GM19397 (cell line): ENCODE results near the gene DHRS3.

ENCODE experiments used
- ATAC-seq: cut with Tn5 transposase; IDR thresholded peaks from one replicate; pipeline ENCODE4 v1.9.1; 2021; ENCODE audit warnings: mild to moderate bottlenecking, moderate library complexity; ENCODE audit not compliant: unreplicated experiment

The DHRS3 gene

DNA sequence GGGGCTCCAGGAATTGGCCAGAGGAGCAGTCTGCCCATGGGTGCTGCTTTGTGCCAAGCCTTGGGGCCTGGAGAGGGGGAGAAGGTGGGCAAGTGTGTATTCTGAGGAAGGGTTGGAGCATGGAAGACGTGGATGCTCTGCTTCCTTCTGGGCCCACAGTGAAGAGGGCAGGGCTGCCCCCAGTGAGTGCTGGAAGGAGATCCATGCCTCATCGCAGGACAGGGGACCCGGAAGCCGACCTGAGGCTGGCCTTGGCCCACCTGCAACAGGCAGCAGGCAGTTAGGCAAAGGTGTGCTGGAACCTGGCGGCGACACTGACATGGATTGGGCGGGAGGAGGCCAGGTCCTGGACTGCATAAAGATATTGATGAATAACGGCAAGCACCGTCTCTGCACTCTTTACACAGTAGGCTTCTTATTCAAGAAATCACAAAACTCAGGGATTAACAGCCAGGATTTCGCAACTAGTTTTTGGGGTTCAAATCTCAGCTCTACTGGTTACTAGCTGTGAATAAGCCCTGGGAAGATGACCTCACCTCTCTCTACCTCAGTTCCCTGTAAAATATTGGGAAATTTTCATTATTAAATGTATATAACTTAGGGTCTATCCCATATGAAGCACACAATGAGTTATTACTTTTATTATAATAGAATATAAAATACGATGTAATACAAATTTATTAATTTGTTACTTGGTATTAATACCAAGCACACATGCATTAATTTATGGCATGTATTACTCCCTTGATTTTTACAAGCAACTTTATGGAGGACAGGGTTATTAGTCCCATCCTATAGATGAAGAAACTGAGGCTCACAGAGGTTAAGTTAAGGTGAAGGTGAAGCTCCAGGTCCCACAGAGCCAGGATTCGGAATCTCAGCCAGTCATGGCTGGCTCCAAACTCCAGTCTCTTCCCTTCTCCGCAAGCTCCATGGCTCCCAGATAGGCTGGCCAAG lies 62.3 kb downstream of the DHRS3 start:
- no peak for ATAC-seq

DNA sequence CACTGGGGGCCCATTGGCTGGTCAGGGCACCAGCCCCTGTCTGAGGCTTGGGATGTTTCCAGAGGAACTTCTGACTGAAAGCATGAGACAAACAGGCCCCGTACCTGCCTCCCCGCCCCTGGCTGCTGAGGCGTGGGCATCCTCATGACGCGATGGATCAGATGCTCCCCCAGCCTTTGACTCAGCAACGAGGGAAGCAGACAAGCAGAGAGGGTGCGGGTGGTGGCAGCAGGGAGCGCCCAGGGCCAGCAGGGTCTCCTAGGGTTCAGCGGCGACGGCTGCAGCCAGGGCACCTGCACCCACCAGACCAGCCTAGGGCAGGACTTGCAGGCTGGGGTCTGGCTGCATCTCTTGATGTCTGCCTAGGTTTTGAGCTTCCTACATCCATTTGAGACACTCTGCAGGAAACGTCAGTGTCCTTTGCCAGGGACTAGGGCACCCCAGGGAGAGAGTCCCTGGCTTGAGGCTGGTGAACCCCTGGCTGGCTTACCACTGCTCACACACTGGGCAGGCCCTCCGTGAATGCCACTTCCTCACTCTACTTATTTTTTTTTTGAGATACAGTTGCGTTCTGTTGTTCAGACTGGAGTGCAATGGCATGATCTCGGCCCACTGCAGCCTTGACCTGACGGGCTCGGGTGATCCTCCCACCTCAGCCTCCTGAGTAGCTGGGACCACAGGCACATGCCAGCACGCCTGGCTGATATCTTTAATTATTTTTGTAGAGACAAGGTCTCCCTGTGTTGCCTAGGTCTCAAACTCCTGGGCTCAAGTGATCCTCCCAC lies 63.3 kb downstream of the DHRS3 start:
- ATAC-seq = no peak

DNA sequence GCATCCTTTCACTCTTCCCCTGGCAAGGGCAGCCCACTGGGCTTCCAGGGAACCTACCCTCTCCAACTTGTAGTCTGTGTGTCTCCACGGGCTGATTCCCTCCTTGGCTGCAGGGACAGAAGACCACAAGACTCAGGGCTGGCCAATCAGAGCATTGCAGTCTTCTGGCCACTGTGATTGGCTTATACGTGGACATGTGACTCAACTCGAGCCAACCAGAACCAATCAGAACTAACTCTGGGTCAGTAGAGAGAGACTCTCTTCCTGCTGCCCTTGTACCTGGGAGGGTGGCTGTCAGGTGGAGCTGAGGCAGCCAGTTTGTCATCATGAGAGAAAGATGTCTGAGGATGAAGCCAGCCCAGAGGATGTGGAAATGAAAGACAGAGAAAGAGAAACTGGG lies 64.0 kb downstream of the DHRS3 start:
- no peak for ATAC-seq

DNA sequence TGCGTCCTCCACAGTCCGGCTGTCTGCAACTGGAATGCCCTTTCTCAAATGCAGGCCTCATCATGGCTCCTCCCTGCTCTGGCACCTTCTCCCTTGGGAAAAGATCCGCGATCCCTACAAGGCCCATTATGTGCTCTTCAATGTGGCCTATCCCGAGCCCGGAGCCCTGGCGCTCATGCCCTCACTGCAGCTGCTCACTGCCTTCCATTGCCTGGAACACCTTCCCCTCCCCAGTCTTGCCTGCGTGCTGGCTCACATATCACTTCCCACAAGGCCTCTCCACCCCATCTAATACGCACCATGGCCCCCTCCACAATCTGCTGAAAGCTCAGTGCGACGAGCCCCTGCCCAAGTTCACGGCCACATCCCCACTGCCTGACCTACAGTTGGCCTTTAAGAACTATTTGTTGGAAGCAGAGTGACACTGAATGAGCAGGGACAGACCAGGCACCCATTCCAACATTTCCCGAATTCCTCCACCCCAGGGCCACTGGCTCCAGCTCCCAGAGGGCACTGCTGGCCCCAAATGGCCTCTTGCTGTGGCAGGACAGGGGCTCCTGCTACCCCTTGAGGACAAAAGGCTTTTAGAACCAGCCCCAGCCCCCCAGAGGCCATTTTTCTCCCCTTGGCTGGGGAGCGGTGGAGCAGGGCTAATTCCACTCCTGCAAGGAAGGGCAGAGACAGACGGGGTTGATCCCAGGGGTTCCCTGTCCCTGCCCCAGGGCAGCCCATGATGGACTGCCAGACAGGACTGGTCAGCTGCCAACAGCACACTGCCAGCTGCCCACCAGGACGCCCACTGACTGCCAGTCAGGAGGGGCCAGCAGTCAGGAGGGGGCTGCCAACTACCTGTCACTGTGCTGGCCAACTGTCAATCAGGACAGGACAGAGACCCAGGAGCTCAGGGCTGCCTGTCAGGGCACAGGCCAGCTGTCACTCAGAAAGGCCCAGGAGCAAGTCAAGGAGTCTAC lies 64.8 kb downstream of the DHRS3 start:
- no peak for ATAC-seq

DNA sequence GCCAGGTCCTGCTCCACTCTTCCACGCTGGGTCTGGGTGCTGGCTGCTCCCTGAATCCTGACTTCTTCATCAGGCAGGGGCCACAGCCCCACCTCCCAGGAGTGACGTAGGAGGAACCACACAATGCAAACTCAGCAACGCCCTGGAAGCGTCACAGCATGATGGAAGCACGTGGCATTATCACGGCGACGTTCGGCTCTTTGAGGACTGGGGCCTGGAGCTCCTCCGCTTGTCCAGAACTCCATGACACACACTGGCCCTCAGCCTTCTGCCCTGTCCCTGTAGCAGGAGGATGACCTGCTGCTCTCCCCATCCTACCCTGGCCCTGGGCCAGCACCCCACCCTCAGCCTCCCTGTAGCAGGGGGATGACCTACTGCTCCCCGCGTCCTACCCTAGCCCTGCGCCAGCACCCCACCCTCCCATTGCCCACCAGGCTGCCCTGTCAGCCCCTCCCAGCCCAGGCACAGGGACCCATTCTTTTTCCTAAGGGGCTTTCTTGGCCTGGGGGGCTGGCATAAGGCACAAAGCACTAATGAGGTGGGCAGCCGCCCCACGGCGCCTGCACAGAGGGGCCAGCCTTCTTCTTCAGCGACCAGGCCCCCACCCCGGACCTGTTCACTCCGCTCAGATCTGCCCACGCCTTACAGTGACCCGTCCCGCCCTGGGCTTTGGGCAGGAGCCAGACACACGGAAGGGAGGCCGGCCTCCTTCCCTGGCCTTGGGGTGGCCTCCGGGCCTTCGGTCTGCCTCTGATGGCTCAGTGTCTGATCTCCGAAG lies 65.7 kb downstream of the DHRS3 start:
- no peak for ATAC-seq

DNA sequence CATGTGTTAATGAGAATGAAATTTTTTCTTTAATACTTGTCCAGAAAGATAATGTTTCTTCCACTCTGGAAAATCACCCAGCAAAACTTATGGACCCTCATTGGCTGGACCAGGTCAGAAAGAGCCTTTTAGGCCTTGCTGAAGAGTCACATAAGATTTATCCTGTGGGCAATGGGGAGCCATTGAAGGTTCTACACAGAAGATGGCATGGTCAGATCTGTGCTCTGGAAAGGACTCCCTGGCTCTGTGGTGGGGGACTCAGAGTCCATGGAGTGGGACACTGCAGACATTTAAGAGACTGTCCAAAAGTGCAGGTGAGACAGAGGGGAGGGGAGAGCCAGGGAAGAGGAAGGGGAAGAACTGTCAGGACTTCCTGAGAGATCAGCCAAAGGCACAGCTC lies 66.4 kb downstream of the DHRS3 start:
- no peak for ATAC-seq

DNA sequence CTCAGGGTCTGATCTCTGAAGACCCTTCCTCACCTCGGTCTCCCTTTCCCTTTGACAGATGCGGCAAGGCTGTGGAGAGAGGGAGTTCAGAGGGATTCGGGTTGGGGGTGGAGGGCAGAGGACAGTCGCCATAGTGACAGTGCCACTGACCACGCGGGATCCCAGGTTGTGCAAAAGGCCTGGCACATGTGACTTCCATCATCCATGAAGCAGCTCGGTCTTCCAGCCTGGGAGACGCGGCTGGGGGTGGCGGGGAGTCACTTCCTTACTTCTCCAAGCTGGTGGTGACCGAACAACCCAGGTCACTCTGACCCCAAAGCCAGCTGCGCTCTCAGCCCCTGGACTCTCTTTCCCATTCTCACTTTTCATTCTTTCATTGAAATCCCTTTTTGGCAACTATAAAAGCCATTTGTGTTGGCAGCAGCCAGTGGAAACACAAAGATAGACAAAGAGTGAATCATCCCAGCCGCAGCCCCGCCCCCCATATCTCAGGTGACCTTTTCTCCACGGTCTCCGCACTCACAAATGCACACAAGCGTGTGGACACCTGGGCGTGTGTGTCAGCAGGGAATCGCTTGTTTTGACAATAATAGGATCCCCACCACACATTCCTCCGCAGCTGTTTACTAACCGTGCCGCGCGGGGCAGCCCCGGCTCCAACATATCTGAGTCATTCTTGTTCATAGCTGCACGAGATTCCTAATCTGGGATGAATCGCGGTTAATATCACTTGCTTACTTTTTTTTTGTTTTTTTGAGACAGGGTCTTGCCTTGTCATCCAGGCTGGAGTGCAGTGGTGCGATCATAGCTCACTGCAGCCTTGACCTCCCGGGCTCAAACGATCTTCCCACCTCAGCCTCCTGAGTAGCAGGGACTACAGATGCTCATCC lies 68.3 kb downstream of the DHRS3 start:
- no peak for ATAC-seq

DNA sequence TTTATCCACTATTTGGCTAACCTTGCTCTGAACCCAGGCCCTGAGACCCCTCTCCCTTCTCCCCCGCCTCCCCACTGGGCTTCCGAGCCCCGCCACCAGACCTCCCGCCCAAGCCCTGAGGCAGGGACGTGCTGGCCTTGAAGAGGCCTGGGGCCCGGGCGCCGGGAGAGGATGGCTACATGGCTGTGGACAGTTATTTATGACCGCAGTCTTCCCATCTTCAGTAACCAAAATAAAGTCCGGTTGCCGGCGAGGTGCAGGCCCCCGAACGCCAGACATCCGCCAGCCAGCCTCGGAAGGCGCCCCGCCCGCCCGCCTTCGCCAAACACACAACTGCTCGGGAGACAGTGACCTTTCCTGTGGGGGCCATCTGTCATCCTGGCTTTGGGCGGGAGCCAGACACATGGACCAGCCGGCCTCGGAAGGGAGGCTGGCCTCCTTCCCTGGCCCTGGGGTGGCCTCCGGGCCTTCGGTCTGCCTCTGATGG lies 69.0 kb downstream of the DHRS3 start:
- no peak for ATAC-seq

DNA sequence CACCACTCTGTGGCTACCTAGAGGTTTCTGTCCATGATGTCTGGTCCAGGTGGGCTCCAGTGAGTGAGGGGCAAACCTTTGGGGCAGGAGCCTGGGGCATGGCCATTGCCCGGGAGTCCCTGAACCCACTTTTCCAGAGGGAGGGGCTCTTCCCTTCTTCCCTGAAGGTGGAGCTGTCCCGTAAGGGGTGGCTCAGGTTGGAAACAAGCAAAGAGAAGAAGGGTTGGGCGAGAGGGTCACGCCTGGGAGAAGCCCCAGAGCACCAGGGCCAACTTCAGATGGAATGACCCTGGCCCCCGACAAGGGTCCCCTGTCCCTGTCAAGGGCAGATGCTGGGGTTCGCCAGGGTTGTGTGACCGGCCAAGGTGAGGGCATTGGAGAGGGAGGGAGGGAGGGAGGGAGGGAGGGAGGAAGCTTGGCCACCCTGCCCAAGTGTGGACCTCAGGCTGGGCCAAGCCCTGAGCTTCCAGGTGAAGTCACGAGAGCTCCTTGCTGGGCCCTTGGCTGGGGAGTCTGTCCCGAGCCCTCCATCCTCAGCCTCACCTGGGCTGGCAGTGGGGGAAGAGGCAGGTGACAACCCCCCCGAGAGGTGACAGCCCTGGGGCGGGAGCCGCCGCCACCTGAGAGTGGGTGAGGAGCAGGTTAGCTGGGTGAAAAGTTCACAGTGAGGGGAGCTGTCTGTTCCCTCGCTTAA lies 69.6 kb downstream of the DHRS3 start:
- ATAC-seq = no peak

DNA sequence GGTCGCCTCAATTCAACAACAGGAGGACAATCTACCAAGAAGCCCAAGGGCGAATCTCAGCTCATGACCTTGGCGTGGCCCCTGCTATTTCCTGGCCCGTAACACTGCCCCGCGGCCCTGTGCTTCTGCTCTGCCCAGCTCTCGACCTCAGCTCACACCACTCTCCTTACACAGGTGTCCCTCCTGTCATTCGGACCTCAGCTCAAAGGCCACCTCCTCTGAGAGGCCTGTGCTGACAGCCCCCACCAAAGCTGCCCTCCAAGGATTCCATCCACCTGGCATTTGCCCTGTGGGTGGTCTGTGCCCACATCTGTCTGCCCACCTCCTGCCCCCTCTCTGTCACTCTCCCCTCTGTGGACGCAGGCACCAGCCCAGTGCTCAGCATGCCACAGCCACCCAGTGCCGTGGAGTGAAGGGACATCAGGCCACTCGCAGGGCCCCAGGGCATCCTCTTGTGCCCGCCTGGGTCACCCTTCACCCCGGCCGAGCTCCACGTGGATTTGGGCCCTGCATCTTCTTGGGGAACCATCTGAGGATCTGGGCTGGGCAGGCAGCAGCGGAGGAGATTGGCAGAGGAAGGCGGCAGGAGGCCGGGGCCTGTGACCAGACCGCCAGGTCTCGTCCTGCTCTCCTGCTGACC lies 70.3 kb downstream of the DHRS3 start:
- no peak for ATAC-seq

DNA sequence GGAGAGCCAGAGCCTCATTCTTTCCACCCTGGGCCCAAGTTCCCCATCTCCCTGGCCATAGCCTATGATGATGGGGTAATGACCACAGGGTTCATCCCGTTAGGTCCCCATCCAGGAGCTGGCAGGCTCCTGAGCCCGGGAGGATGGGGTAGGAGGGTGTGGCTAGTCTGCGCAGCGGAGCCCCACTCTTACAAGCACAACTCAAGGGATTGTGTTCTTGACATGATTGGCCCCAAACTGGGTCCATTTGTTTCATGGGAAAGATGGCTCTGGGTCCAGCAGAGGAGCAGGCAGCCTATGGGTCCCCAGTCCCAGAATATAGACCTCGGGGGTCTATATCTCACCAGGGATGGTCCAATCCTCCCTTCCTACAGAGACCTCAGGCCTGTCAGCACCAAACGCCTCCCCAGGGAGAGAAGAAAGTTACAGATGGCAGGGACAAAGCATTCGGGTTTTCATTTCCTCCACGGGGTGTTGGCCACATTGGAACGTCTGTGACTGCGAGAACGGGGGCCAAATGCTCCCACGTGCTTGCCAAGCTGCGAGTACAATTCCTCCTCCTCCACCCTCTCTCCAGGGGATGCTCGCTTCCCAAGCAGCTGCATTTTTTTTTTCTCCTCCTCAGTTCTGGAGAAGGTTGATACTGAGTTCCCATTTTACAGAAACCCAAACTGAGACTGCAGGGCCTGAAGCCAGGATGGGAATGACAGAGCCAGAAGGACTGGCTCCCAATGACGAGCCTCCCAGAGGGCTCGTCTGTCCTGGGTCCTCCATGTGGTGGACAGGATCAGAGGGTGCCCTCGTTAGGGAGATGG lies 71.0 kb downstream of the DHRS3 start:
- ATAC-seq = no peak

DNA sequence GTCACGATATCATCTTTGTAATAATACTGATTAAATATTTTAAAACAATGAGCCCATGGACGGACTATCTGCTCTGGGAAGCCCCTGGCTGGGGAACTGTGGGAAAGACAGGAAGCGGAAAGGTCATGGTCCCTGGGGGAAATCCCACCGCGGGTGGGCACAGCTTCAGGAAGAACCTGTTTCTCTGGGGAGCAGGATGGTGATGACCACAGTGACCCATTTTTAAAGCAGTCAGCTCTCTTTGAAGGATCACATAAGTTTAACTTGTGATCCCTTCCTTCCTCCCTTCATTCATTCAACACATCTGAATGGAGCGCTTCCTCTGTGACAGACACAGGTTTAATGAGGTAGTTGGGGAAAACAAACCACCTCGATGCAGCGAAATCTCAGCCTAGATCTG lies 73.0 kb downstream of the DHRS3 start:
- ATAC-seq = no peak

DNA sequence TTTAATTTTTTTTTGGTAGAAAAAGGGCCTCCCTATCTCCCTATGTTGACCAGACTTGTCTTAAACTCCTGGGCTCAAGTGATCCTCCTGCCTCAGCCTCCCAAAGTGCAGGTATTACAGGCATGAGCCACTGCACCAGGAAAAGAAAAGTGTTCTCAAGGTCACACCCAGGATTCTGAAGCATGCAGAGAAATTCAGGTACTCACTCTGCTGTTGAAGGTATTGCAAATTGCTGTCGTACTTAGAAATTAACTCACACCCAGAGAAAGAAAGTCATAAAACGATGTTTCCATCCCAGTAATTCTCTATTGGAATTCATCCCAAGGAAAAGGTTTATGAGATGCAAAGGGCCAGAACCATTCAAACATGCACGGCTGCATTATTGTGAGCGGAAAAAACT lies 73.7 kb downstream of the DHRS3 start:
- no peak for ATAC-seq

DNA sequence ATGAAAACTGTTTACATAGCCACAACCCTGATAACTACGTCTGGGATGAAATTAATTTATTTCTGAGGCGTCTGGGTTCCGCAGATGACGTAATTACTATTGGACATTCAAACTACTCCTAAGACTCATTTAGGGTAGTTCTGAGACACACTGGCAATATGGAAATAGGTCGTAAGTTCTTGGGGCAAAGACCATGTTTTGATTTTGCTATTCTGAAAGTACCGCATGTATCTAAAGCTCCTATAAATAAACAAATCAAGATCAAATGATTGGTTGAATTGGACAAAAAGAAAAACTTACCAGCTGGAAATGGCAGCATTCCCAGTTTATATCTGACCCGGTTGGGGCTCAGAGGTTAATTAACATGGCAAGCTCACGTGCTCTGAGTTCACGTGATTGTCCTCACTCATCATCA lies 74.3 kb downstream of the DHRS3 start:
- ATAC-seq = no peak

DNA sequence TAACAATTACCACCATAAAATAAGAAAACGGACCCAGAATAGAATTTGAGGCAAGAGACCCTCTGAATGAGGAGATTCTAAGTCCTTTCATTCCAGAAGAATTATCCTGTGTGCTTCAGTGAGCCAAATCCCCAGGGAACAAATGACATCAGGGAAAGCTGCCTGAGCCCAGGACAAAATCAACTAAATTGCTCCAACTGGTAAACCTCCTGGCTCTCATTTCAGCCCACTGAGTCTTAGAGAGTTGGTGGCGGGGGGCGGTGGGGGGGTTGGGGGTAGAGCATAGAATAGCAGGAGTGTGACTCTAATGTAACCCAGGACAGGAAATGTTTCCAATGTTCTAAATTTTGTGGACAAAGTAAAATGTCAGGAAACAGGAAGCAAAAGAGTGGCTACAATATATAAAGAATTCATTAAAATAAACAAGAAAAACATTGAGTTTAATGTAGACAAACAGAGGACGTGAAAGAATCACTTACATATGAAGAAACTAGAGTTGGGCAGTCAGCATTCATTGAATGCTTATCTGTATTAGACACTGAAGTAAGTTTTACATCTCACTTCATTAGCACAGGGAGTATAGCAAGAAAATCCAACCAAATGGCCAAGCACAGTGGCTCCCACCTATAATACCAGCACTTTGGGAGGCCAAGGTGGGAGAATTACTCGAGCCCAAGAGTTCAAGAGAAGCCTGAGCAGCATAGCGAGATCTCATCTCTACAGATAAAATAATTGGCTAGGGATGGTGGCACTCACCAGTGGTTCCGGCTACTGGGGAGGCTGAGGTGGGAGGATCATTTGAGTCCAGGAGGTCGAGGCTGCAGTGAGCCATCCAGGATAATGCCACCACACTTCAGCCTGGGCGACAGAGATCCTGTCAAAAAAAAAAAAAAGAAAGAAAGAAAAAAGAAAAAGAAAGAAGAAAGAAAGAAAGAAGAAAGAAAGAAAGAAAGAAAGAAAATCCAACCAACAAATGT lies 75.1 kb downstream of the DHRS3 start:
- no peak for ATAC-seq

DNA sequence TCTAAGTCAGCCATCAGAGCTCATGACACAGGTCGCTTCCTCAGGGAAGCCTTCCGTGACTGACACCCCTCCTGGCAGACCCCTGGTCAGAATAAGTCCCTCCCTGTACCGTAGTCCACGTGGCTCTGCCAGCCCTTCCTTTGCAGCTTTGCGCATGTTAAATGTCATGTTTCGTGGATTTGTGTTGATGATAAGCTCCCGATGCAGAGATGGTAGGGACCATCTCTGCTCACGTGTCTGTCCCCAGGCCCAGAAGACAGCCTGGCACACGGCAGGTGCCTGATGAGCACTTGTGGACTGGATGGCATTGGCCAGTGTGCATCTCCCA lies 75.9 kb downstream of the DHRS3 start:
- ATAC-seq = no peak
